ENCODE results near the gene PNPLA1.

PNPLA1 gene

GRCh38 chr6:36285187-36285671 lies 15.4 kb downstream of the PNPLA1 start:
- no peak for TF ChIP-seq FOXP2 (optimal IDR thresholded peaks at IDR 0.05; ENCODE audit: borderline replicate concordance, extremely low read depth, extremely low read length, insufficient read depth)
- no peak for TF ChIP-seq POLR2AphosphoS5 (IDR thresholded peaks at IDR 0.05; ENCODE audit: low read depth, low read length)
- TF ChIP-seq SIN3A (IDR thresholded peaks at IDR 0.05; ENCODE audit: borderline replicate concordance, insufficient read depth, low read length), result no peak
- no peak for TF ChIP-seq REST (IDR thresholded peaks at IDR 0.05; ENCODE audit: insufficient read depth in 1 of 2, low read depth in 2 of 2, low read length in 2 of 2)
- no peak for TF ChIP-seq TAF1 (IDR thresholded peaks at IDR 0.05; ENCODE audit: borderline replicate concordance, insufficient read depth, low read length)

- TF ChIP-seq TAF1 (IDR thresholded peaks at IDR 0.05; ENCODE audit: borderline replicate concordance, insufficient read depth, low read length), result no peak
- TF ChIP-seq FOXP2 (optimal IDR thresholded peaks at IDR 0.05; ENCODE audit: borderline replicate concordance, extremely low read depth, extremely low read length, insufficient read depth), result no peak
- no peak for TF ChIP-seq SIN3A (IDR thresholded peaks at IDR 0.05; ENCODE audit: borderline replicate concordance, insufficient read depth, low read length)
- no peak for TF ChIP-seq REST (IDR thresholded peaks at IDR 0.05; ENCODE audit: insufficient read depth in 1 of 2, low read depth in 2 of 2, low read length in 2 of 2)
- no peak for TF ChIP-seq POLR2AphosphoS5 (IDR thresholded peaks at IDR 0.05; ENCODE audit: low read depth, low read length)
Observed at GRCh38 chr6:36285797-36286196, 15.9 kb downstream of the PNPLA1 start.

- TF ChIP-seq REST (IDR thresholded peaks at IDR 0.05; ENCODE audit: insufficient read depth in 1 of 2, low read depth in 2 of 2, low read length in 2 of 2), result no peak
- no peak for TF ChIP-seq SIN3A (IDR thresholded peaks at IDR 0.05; ENCODE audit: borderline replicate concordance, insufficient read depth, low read length)
- no peak for TF ChIP-seq POLR2AphosphoS5 (IDR thresholded peaks at IDR 0.05; ENCODE audit: low read depth, low read length)
- no peak for TF ChIP-seq TAF1 (IDR thresholded peaks at IDR 0.05; ENCODE audit: borderline replicate concordance, insufficient read depth, low read length)
- TF ChIP-seq FOXP2 (optimal IDR thresholded peaks at IDR 0.05; ENCODE audit: borderline replicate concordance, extremely low read depth, extremely low read length, insufficient read depth), result no peak
Observed at GRCh38 chr6:36286858-36287257, 17.0 kb downstream of the PNPLA1 start.

- no peak for TF ChIP-seq SIN3A (IDR thresholded peaks at IDR 0.05; ENCODE audit: borderline replicate concordance, insufficient read depth, low read length)
- TF ChIP-seq FOXP2 (optimal IDR thresholded peaks at IDR 0.05; ENCODE audit: borderline replicate concordance, extremely low read depth, extremely low read length, insufficient read depth), result no peak
- TF ChIP-seq REST (IDR thresholded peaks at IDR 0.05; ENCODE audit: insufficient read depth in 1 of 2, low read depth in 2 of 2, low read length in 2 of 2), result no peak
- no peak for TF ChIP-seq POLR2AphosphoS5 (IDR thresholded peaks at IDR 0.05; ENCODE audit: low read depth, low read length)
- TF ChIP-seq TAF1 (IDR thresholded peaks at IDR 0.05; ENCODE audit: borderline replicate concordance, insufficient read depth, low read length), result no peak
Observed at GRCh38 chr6:36289281-36289878, 19.5 kb downstream of the PNPLA1 start.

Data from PFSK-1 (cell line).